ENCODE data around the gene GUCA1A.
A peak's percentile ranks its signal among the peaks of the same experiment; 100 is the strongest.
"Not testable (repeated sequence)": the region's sequence is repeated elsewhere in the genome, so short reads cannot be mapped to it uniquely, and the experiment has no call there.

The GUCA1A gene

DNA sequence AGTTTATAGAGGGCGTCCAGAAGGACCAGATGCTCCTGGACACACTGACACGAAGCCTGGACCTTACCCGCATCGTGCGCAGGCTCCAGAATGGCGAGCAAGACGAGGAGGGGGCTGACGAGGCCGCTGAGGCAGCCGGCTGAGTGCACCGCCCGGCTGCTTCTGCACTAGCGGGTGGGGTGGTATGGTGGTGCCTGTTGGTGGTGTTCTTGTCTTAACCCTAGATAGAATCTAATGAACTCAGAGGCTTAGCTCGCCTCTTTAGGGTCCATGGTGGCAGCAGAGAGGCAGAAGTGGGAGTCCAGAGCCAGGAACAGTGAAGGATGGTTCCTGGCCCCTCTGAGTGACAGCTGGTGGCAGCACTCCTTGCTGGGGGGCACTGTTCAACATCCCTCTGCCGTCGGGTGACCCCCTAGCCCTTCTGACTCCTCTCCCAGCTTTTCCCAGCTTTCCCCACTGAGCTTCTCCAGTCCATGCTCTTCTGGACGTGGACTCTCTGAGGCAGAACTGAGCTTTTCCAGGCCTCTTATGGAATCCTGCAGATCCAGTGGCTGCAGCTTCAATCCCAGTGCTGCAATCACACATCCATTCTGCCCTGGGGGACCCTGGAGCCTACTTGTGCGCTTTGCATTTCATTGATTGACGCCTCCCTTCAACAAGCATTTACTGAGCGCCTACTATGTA, 6.2 kb downstream of the GUCA1A start:
- DNase-seq, result no peak

DNA sequence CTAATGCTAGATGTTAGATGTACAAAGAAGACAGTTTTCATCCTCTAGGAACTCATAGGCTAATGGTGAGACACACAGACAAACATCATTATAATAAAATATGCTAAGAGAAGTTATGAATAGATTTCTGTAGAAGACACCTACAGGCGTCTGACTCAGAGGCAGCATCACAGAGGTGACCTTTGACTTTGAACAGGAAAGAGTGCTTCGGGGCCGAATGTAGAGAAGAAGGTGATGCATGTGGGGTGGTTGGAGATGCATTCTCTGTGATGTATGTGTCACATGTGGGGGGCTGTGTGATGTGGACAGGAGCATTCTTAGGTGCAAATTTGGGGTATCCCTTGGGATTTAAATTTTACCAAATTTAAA, 6.8 kb downstream of the GUCA1A start:
- DNase-seq, result no peak

DNA sequence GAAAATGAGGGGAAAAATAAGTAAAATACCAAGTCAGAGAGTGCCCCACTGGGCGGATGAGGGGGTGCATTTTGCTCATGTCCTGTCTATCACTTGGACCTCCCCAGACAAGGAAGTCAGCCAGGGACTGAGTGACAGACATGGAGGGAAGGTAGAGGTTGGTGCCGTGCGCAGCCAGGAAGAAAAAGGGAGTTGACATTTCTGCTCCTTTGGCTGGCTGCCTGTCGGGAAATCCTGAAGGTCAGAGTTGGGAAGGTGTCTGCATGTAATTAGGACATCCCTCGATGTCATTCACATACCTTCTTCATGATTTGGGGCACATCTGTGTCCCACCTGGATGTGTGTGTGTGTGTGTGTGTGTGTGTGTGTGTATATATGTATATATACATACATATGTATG, 8.9 kb downstream of the GUCA1A start:
- DNase-seq, result no peak

- no peak for DNase-seq
Observed at GRCh38 chr6:42184475-42184874, 11.3 kb downstream of the GUCA1A start.

GRCh38 chr6:42185597-42185996, 12.4 kb downstream of the GUCA1A start:
- DNase-seq, result no peak

DNA sequence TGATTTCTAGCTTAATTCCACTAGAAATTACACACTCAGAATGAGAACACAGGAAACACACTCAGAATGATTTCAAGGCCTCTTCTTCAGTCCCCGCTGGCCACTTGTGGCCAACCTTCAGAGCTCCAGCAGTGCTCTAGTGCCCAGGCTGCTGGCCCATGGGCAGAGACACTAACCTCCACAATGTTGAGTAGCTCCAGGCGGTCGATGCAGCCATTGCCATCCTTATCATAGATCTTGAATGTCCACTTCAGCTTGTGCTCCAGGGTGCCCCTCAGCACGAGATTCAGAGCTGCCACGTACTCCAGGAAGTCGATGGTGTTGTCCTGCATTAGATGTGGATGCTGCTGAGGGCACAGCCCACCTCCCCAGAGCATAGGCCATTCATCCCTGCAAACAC, 15.2 kb downstream of the GUCA1A start:
- no peak for DNase-seq

- no peak for DNase-seq
Observed at GRCh38 chr6:42190554-42191183, 17.5 kb downstream of the GUCA1A start.

GRCh38 chr6:42192385-42192784, 19.2 kb downstream of the GUCA1A start:
- not testable (repeated sequence) for DNase-seq

- no peak for DNase-seq
Observed at GRCh38 chr6:42193491-42193894, 20.3 kb downstream of the GUCA1A start.

GRCh38 chr6:42194056-42194455, 20.9 kb downstream of the GUCA1A start:
- DNase-seq, result no peak

- DNase-seq, result no peak
Observed at GRCh38 chr6:42195415-42195814, 22.3 kb downstream of the GUCA1A start.

DNA sequence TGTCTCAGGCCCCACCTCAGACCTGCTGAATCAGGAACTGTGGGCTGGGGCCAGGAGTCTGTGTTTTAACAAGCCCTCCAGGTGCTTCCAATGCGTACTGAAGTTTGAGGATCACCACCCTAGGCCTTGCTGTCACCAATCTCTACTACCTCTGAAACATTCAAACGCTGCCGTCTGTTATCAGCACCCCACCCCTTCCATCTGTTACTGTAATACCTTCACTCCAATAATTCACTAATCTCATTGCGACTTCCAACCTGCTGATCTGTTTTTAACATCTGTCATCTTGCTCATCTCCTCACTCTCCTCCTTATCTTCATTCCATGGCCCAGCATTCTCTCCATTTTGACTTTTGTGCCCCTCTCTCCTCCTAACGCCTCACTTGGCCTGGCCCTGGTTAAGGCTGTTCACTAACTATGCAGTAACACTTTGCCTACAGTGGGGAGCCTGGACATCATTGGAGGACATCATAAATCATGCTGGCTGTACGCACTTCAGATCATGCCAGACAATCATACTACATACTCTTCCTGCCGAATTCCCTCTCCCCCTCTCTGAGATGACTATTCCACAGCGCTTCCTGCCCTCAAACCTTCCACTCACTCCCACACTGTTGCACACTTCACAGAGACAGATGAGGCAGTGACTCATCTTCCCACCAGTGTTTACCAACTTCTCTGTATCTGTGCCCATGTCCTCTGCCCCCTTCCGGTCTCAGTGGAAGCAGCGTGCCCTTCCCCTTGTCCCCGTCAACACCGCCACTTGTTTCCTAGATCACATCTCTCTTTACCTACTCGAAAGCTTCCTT, 24.6 kb downstream of the GUCA1A start:
- DNase-seq, result no peak

GRCh38 chr6:42199106-42199981, 26.2 kb downstream of the GUCA1A start:
- peak; percentile 42 to 64 for DNase-seq

GRCh38 chr6:42200035-42200434, 26.9 kb downstream of the GUCA1A start:
- DNase-seq, result peak in 1 of 2 experiments; percentile 37

- no peak for DNase-seq
Observed at GRCh38 chr6:42201382-42201781, 28.2 kb downstream of the GUCA1A start.

DNA sequence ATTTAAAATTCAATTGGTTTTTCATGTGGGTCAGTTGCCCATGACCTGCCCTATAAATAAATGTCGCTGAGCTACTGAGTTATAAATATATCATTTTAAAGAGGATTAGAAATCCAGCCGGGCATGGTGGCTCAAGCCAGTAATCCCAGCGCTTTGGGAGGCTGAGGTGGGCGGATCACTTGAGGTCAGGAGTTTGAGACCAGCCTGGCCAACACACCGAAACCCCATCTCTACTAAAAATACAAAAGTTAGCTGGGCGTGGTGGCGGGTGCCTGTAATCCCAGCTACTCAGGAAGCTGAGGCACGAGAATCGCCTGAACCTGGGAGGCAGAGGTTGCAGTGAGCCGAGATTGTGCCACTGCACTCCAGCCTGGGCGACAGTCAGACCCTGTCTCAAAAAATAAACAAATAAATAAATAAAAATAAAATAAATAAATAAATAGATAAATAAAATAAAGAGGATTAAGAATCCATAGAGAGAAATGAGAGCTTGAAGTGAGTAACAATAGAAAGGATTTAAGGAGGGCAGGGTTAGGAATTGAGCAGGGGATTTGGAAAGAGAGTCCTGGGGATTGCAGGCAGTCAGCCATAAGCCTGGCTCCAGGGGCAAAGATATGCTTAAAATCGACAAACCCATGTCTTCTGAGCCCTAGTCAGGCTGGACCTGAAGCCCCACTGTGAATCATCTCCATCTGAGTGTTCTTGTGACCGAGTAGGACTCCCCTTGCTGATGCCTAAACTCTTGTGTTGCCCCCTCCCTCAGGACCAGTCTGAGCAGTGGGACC, 29.2 kb downstream of the GUCA1A start:
- not testable (repeated sequence) for DNase-seq

DNA sequence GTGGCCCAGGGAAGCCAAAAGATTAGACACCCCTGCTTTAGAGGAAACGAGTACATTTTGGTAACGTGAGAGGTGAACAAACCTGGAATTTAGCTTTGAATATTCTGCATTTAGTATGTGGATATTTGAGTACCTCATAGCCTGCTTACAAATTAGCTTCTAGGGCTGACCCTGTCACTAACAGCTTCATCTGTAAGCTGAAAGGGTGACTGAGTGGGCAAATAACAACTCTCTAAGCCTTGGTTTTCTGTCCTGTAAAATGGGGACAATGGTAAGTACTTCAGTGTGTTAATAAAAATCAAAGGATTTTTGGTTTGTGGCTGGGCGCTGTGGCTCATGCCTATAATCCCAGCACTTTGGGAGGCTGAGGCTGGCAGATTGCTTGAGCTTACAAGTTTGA, 30.0 kb downstream of the GUCA1A start:
- DNase-seq, result no peak

DNA sequence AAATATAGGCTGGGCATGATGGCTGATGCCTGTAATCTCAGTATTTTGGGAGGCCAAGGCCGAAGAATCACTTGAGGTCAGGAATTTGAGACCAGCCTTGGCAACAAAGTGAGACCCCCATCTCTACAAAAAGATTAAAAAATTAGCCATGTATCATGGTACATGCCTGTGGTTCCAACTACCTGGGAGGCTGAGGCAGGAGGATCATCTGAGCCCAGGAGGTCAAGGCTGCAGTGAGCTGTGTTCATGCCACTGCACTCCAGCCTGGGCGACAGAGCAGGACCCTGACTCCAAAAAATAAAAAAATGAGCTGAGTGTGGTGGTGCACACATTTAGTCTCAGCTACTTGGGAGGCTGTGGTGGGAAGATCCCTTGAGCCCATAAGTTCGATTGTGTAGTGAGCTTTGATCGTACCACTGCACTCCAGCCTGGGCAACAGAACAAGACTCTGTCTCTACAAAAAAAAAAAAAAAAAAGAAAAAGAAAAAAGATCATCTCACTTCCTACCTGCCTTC, 31.7 kb downstream of the GUCA1A start:
- no peak for DNase-seq

- not testable (repeated sequence) for DNase-seq
Observed at GRCh38 chr6:42207559-42207958, 34.4 kb downstream of the GUCA1A start.

- peak in 1 of 2 experiments; percentile 68 for DNase-seq
Observed at GRCh38 chr6:42210551-42210950, 37.4 kb downstream of the GUCA1A start.

DNA sequence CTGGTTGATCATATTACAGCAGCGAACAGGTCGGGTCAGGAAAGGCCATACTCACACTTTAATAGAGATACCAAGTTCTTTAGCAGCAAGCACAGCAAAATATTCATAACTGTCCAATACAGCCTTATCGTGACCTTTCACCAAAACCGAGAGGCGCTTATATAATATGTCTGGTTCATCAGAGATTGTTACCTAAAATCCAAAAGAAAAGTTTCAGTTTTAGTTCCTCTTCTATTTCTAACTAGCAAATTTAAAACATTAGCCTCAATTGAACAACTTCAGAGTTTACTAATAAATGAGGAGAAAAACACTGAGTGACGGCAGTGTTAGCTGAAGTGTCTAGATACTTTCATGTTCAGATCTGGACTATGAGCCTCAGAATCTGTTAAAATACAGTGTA, 38.6 kb downstream of the GUCA1A start:
- no peak for DNase-seq

GRCh38 chr6:42212442-42212841, 39.3 kb downstream of the GUCA1A start:
- no peak for DNase-seq

Measured in NCI-H446 (cell line).